Renal cortical epithelial cell (primary cell): ENCODE results near the gene LPIN3. TPM values are rescaled to one million over a fixed set of nuclear protein-coding genes. Genes with fewer than 3 reads are reported as not detected.
"Not testable (repeated sequence)": the region's sequence is repeated elsewhere in the genome, so short reads cannot be mapped to it uniquely, and the experiment has no call there.

Experiments
- DNase-seq: peaks from one replicate; pipeline ENCODE4 v3.0.0-alpha.2; 2011; ENCODE audit warnings: low read depth
- total RNA-seq: library from RNA; depleted of rRNA; stranded (reverse); fragments of >200 nt; gene quantifications from 2 replicates; pipeline ENCODE4 v1.2.3, GENCODE V29; 2014

LPIN3 gene, protein sequence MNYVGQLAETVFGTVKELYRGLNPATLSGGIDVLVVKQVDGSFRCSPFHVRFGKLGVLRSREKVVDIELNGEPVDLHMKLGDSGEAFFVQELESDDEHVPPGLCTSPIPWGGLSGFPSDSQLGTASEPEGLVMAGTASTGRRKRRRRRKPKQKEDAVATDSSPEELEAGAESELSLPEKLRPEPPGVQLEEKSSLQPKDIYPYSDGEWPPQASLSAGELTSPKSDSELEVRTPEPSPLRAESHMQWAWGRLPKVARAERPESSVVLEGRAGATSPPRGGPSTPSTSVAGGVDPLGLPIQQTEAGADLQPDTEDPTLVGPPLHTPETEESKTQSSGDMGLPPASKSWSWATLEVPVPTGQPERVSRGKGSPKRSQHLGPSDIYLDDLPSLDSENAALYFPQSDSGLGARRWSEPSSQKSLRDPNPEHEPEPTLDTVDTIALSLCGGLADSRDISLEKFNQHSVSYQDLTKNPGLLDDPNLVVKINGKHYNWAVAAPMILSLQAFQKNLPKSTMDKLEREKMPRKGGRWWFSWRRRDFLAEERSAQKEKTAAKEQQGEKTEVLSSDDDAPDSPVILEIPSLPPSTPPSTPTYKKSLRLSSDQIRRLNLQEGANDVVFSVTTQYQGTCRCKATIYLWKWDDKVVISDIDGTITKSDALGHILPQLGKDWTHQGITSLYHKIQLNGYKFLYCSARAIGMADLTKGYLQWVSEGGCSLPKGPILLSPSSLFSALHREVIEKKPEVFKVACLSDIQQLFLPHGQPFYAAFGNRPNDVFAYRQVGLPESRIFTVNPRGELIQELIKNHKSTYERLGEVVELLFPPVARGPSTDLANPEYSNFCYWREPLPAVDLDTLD
- total RNA-seq = 8.5 and 25.3 TPM in 2 replicates

DNA sequence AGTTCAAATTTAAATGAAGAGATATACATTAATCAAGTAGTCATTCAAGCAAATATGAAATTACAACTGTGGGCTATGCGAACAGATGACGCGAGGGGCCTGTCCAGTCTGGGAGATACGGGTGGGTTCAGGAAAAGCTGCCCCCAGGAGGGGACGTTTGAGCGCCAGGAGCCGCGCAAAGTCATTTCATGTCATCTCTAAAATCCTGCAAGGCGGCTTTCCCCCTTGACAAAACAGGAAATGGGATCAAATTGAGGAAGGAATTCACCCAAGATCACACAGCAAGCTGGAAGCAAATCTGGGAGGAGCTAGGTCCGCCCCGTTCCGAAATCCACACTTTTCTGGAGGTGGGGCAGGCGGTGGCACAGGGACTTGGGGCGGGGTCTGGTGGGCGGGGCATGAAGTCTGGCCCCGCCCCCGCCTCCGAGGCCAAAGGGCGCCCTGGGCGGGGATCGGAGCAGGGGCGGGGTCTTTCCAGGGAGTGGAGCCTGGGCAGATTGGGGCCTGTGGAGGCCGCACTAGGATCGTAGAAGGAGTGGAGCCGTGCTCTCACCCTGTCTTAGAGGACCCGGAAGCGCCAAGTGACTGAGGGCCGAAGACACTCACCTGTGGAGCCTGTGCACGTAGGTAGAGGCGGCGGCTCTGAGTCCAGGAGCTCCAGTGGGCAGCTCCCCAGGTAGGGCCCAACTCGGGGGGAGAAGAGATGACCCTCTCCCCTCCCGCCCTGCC lies at the start of gene LPIN3:
LPIN3 (plus strand) TSS at position 495 of the 729 bp plus-strand sequence. CDS start 4,983 bp downstream, outside the sequence.
- DNase-seq = peak; percentile 85

DNA sequence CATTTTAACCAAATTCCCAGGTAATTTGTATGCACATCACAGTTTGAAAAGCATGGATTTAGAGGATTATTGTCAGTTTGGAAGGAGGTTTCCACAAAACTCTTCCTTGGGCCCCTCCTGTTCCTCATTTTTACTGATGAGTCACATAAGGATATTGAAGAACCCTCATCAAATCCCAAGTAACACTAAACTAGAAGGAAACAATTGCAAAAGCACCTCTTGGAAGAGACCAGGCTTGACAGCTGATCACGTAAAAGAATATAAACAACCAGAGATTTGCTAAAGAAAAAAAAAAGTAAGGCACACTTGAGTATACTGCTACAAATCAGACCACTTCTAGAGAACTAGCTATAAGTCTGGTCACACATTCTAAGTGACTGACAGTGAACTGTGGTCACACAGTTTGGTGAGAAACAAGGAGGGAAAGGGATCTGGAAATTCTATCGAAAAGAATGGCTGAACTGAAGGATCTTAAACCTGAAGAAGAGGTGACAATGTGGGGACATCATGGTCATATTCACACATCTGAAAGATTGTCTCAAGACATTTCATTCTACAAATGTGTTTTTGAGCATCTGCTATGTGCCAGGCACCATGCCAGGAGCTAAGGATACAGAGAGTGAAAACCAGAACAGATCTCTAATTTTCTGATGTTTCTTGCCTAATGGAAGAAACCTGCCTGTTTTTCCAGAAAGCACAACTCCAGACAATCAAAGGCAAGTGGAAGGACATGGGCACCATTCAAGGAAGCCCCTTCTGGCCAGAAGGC lies 47.2 kb upstream of the LPIN3 start:
- DNase-seq = no peak

DNA sequence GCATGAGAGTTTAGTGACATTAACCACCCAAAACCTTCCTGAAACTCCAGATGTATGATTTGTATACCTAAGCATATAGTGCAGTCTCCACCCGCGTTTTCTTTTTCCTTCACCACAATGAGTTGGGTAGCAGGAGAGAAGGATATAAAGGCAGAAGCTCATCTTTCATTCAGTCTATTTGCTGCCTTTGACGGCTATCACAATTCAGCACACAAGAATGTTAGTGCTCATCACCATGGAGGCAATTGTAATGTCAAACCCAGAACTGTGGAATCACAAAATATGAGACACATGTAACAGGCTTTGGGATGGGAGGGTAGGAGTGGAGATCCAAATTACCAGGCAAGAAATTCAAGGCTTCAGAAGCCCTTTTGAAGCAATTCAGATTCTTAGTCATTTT lies 40.7 kb upstream of the LPIN3 start:
- DNase-seq = no peak

DNA sequence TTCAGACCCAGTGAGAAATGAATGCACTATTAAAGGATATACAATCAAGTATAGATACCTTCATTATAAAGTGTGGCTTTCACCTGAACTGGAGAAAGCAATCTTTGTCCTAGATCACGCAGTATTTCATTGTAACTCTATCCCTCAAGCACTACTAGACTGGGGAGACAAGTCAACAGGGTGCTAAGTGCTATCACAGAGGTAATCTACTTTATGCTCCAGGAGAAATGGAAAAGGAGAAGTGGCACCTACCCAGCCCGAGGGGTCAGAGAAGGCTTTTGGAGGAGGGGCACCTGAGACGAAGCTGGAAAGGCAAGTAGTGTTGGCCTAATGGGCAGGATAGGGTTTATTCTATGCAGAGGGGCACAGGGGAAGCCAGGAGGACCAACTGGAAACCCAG lies 40.2 kb upstream of the LPIN3 start:
- DNase-seq = no peak

DNA sequence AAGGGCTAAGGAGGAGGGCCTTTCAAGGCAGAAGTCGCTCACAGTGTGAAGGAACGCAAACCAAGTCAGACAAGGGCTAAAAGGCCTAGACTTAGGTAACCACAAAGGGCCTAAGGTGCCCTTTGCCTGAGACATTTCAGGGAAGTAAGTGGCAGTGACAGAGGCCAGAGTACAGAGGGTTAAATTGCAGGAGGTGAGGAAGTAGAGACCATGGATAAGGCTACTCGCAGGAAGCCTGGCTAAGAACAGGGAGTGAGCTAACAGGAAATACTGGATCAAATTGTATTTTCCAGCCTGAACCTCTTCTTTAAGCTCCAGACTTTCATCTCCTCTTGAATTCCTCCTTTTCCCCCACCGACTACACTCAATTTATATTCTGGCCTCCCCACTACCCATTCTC lies 39.7 kb upstream of the LPIN3 start:
- DNase-seq = no peak

DNA sequence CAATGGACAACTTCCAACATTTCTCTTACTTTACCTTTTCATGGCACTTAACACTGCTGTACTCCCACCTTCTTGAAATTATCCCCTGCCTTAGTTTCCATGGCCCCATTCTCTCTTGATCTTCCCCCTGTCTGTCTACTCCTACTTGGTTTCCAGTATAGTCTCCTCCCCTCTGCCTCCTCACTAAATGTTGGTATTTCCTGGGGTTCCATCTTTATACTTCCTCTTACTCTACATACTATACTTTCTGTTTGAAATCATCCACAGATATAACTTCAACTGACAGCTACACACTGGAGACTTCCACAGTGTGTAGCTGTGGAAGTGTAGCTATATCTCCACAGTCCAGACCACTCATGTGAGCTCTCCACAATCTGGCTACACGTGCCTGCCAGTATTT lies 36.6 kb upstream of the LPIN3 start:
- DNase-seq = no peak

DNA sequence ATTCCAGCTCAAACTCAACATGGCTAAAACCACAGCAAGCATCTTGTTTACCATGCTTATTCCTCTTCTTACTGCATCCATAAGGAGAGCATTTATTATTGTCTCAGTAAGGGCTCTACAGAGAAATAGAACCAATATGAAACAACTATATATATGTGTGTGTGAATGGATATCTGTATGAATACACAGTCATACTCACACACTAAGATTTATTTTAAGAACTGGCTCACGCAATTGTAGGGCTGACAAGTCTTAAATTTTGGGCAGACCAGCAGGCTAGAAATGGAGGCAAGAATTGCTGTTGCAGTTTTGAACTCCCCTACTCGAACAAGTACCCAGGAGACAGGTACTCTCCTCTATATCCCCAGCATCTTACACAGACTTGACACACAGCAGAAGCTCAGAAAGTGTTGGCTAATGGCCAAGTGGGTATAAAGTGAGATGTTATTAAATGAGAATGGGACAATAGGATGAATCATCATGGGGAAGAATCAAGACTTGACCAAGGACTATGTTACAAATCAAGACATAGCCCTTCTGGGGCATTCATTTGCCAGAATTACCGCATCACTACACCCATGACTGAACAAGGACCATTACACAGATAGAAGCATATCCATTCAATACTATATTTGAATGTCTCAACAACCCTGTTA lies 36.1 kb upstream of the LPIN3 start:
- DNase-seq = peak; percentile 53

DNA sequence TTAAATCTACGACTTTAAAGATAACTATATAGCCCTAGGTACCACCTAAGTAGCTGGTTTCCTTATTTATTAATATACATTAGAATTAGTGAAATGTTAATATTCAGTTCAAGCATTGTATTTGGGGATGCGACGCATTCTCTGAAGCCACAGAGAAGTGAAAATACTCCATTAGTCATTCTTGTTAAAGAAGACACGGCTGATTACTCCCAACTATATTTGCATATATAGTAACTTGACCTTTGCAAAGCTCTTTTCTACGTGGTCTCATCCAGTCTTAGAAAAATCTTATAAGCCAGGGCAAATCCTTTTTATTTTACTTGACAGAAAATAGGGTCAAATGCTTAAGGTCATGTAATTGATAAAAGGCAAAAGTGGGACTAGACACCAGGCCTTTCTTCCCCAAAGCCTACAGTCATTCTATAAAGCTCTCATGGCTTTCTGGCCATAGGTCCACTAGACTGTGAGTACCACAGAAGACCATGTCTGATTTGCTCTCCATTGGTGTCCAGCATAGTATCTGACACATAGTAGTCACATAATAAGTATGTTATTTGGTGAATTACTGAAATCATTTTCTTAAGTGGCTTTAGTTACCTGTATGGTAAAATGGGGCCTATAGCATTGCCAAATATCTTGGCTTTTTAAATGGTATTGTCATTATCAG lies 34.4 kb upstream of the LPIN3 start:
- peak; percentile 52 for DNase-seq

DNA sequence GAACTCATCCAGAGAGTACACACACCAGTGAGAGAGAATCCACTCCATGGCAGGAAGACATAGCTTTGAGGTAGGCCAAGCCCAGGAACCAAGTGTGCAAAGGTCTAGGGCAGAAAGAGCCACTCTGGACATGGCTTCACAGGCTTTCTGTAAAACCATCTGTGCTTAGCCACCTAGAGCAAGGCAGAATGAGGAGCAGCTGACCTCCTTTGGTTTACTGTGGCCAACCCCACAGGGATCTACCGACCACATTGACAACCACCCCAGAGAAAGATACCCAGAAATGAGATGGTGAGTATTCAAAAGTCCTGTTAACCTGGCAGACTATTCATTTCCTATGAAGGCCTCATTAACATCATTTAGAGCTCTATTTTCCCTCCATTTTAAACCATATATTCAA lies 33.6 kb upstream of the LPIN3 start:
- no peak for DNase-seq

DNA sequence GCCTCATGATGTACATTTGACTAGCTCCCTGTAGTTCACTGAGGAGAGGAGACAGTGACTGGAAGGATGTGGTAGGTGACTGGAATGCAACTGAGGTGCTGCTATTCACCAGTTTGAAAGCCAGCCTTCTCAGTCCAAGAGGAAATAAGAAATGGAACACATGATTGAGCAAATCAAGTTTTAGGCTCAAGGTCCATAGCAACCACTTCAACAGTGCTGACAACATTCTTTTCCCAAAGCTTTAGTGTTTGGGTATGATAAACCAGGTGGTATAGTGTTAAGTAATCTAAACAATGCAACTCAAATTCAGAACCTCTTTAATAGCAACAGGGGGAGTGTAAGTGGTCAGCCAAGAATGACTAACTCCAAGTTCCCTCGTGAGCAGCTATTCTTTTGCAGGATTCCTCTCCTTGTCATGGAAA lies 32.3 kb upstream of the LPIN3 start:
- DNase-seq = peak; percentile 99

DNA sequence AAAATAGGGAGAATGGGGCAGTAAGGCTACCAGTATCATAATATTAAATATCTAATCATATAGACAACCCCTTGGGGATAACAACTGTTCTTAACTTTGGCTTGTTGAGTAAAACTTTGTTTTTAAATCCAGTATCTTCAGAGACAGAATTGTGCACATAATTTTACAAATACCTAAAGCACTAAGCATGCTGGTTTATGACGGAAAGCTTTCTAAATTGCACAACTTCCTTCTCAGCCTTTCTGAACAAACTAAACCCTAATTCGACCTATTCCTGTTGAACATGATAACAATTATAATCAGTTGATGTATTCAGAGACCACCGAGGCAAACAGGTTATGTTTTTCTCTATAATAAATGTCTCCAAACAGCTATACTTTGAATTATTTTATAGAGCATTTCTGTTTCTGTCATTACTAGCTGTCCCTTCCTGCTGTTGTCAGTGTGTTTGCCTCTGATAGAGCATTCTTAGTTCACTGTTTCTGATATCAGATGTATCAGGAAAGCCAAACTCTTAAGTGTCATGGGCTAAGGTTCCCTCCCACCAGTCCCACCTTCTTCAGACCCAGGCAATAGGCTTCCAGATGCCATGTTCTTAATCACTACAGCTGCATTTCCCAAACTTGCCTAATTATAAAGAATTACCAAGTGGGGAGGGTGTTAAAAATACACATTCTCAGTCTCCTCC lies 31.8 kb upstream of the LPIN3 start:
- no peak for DNase-seq

DNA sequence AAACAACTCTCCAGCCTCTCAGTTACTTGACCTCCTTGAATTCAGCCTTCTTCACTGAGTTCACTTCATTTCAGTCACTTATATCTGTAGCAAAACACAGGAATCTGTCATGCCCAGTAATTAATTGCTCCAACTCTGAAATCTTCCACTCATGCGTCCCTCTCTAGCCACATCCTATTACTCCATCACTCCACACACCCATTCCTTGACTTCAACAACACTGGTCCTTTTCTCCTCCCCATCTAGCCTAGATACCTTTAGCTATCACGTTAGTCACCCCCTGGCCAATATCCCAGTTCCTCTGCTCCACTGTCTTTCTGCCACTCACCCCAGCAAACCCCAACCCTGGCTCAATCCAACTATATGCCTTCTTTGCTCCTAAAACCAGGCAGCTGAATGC lies 30.8 kb upstream of the LPIN3 start:
- peak; percentile 93 for DNase-seq

DNA sequence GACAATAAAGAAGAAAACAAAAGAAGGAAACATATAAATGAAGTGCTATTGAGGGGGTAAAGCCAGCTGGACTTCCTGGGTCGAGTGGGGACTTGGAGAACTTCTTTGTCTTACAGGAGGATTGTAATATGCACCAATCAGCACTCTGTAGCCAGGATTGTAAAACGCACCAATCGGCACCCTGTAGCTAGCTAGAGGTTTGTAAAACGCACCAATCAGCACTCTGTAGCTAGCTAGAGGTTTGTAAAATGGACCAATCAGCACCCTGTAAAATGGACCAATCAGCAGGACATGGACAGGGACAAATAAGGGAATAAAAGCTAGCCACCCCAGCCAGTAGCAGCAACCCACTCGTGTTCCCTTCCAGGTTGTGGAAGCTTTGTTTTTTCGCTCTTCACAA lies 28.6 kb upstream of the LPIN3 start:
- DNase-seq = not testable (repeated sequence)

DNA sequence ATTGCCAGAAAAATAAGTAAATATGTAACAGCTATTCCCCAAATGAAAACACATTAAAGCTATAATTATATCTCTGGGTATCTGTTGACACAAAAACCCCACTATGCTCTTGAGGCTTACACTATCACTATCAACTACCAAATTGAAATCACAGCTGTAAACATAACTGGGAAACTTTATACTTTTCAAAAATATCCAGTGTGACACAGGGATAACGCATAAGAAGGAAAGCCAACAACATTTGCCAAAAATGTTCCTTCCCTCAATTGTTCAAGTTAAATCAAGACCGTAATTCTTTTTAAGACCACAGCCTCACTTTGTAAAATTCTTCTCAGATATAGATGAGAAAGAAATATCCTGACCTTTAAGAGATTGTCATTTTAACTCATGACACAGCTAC lies 26.2 kb upstream of the LPIN3 start:
- DNase-seq = no peak

DNA sequence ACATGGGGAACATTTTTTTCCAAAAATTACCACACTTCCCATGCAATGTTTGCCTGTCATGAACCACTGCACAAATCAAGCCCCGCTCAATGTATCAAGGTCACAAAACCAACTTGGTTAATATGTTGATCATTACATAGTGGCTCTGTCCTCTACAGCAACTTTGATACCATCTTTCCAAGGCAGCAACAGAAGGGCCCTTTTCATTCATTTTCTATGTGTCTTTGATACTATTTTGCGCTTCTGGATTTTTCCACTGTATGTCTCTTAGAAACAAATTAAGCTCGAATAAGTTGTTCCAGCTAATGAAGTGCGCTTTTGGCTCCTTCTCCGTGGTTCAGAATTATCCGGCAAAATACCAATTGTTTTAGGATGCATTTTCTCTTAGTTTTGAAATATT lies 24.6 kb upstream of the LPIN3 start:
- DNase-seq = peak; percentile 79

DNA sequence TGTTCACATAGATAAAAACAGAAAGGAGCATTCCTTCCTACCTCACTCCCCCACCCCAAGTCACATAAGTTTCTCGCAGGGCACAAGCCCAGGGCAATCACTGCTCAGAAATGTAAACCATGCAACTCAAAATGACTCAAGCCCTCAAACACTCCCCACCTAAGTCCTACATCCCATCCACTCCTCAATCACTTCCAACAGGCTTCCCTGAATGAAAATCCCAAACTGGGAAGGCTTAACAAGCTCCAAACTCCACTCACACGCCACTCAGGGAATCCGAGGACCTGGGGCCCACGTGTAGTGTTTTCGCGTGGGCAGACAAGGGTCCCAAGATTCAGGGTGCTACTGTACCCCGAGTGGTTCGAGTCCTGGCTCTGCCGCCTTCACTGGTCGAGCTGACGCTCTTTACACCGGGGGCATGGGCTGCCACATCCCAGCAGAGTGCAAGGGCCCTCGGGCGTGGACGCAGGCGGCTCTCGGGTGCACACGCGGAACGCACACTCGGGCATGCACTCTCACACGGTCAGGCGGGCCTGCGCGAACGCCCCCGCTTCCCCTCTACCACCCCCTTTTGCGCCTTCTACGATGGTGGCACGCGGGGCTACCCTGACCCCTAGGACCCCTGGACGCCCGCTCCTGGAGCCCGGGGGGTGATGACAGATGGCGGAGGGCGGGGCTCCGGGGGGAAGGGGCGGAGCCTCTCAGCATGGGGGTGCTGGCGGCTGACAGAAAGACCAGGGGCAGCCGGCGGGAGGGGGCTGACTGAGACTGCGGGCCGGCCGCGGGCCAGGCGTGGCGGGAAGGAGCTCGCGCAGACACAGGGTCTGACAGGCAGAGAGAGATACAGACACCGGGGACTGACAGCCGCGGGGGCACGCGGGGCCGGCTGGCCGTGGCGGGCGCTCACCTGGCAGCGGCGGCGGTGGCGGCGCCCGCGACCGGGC lies 23.7 kb upstream of the LPIN3 start:
- peak; percentile 86 for DNase-seq

DNA sequence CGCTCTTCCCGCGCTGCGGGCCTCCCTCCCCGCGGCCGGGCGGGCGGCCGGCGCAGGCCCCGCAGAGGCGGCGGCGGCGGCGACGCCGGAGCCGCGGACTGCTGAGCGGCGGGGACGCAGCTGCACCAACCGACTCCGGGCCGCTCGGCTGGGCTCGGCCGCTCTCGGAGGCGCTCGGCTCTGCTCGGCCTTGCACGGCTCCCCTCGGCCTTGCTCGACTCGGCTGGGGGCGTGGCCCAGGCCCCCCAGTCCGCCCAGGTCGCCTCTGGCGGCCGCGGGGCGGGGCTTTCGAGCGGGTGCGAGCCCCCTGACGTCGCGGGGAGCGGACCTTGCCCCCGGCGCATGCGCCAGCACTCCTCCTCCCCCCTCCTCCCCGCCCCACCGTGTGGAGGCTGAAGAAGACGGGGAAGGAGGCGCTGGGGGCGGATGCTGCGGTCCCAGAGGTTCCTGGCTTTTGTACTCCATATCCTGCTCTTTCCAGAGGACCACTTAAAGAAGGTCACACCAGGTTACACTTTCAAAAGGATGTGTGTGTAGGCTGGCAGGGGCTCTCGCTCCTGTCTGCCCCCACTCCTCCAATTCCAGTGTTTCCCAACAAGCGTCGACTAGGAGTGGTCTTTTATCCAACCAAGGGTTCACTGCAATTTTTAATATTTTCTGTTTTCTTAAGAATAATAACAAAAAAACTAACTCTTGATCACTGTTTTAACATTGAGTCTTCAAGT lies 22.9 kb upstream of the LPIN3 start, which contains the start of gene ZHX3:
ZHX3 (minus strand) TSS at position 186 of the 725 bp plus-strand sequence. CDS start 112,815 bp downstream, outside the sequence.
- DNase-seq = peak; percentile 80

DNA sequence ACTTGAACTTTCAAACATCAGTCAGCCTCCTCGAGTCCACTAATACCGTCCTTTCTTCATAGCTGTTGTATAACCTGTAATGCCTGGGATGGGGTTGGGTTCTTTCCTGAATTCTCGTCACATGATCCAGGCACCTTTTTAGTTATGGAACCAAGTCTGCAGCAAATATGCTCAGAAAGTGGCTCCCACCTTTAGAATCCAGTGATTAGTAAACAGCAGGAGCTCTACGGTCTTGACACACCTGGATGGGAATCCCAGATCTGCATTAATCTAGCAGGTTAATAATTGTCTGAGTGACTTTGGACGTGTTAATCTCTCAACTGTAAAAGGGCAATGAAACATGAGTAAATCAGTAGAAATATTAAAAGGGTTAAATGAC lies 22.4 kb upstream of the LPIN3 start:
- peak; percentile 71 for DNase-seq
